DND-41 (cell line): ENCODE data around the gene HECTD2.
"Not testable (repeated sequence)": the region's sequence is repeated elsewhere in the genome, so short reads cannot be mapped to it uniquely, and the experiment has no call there.

ENCODE experiments used
- CTCF ChIP-seq: IDR thresholded peaks from 2 replicates; pipeline ENCODE4 v1.5.1; 2012; ENCODE audit warnings: borderline replicate concordance, low read length, moderate library complexity, mild to moderate bottlenecking; ENCODE audit not compliant: poor library complexity, severe bottlenecking; ENCODE audit errors: extremely low read depth
- EZH2 ChIP-seq: IDR thresholded peaks from 3 replicates; pipeline ENCODE4 v1.6.1; 2012; ENCODE audit warnings: borderline replicate concordance, low read depth, mild to moderate bottlenecking, moderate library complexity, low read length, inconsistent platforms; ENCODE audit not compliant: severe bottlenecking

- not testable (repeated sequence) for TF ChIP-seq EZH2, CTCF
These were observed 44.6 kb upstream of the HECTD2 start for GRCh38 chr10:91365519-91365918.
